GM12878 (cell line): ENCODE results near the gene OR1J2. TPM values are rescaled to one million over a fixed set of nuclear protein-coding genes. Genes with fewer than 3 reads are reported as not detected.

ENCODE experiments used
- ATAC-seq: fragments of 200-7000 bp; cut with Tn5 transposase; 3 replicates; pipeline ENCODE4 v1.9.1; 2020; ENCODE audit warnings: mild to moderate bottlenecking, moderate library complexity
- BruUV-seq: library from RNA; stranded (reverse); fragments of 400-500 nt; replicated peaks from 2 replicates; lab custom pipeline; 2021; lab: Mats Ljungman, UMichigan
- CTCF ChIA-PET: fragments of 300-600 bp; sonication (Branson Sonifier 250); formaldehyde crosslinking; extraction: SDS; loops from one replicate; lab custom pipeline; 2021; ENCODE audit warnings: inconsistent platforms; lab: Yijun Ruan, JAX
- POLR2A ChIA-PET: fragments of 350-600 bp; formaldehyde crosslinking; extraction: SDS; loops from one replicate; lab custom pipeline; 2021; ENCODE audit warnings: inconsistent platforms; lab: Charles Lee
- RAD21 ChIA-PET: fragments of 300-600 bp; sonication (Branson Sonifier 250); formaldehyde crosslinking; loops from one replicate; lab custom pipeline; 2023; ENCODE audit warnings: antibody characterized with exemption; ENCODE audit not compliant: unreplicated experiment; lab: Charles Lee
- SMC1A ChIA-PET: fragments of 300-600 bp; sonication (Branson Sonifier 250); formaldehyde crosslinking; loops from one replicate; lab custom pipeline; 2023; ENCODE audit not compliant: unreplicated experiment, uncharacterized antibody; lab: Charles Lee
- DNase-seq: peaks from one replicate; pipeline ENCODE4 v3.0.0-alpha.2; 2011; ENCODE audit warnings: low read depth, low spot score
- FAIRE-seq: peaks from 3 replicates; lab custom pipeline; 2011; peaks lifted over from hg19 to GRCh38; lab: Jason Lieb, UNC
- H2AFZ ChIP-seq: 2 replicates; pipeline ENCODE4 v1.6.0; 2011; ENCODE audit warnings: low read depth, low read length, control low read depth; ENCODE audit not compliant: control insufficient read depth
- H3K27ac ChIP-seq: 2 replicates; pipeline ENCODE4 v1.5.1; 2011; ENCODE audit warnings: control low read depth; ENCODE audit not compliant: control insufficient read depth, insufficient read depth
- H3K27me3 ChIP-seq, 2 experiments: replicated peaks in 1 of 2; 2 replicates each; pipeline versions ENCODE4 v1.6.0 to v1.6.1; 2011; ENCODE audit warnings: low read length in 1 of 2; ENCODE audit not compliant: control insufficient read depth in 2 of 2, insufficient read depth in 2 of 2
- H3K36me3 ChIP-seq, 2 experiments: 2 replicates each; pipeline ENCODE4 v1.5.1; 2011; ENCODE audit warnings: low read length in 1 of 2; ENCODE audit not compliant: control insufficient read depth in 2 of 2, insufficient read depth in 2 of 2
- H3K4me1 ChIP-seq: 2 replicates; pipeline ENCODE4 v1.6.1; 2011; ENCODE audit warnings: mild to moderate bottlenecking, low read length, moderate library complexity, mixed read lengths; ENCODE audit not compliant: control insufficient read depth, insufficient read depth
- H3K4me2 ChIP-seq: 2 replicates; pipeline ENCODE4 v1.6.0; 2011; ENCODE audit warnings: control low read depth; ENCODE audit not compliant: control insufficient read depth, insufficient read depth
- H3K4me3 ChIP-seq: fragments of 200-600 bp; sonication (generic); 2 replicates; pipeline ENCODE4 v1.5.1; 2016
- H3K79me2 ChIP-seq: 2 replicates; pipeline ENCODE4 v1.6.0; 2011; ENCODE audit warnings: low read length; ENCODE audit not compliant: control insufficient read depth, insufficient read depth
- H3K9ac ChIP-seq: 2 replicates; pipeline ENCODE4 v1.8.0; 2011; ENCODE audit warnings: low read length, control low read depth, mixed read lengths; ENCODE audit not compliant: control insufficient read depth, insufficient read depth
- H3K9me3 ChIP-seq: replicated peaks from 3 replicates; pipeline ENCODE4 v1.5.1; 2011; ENCODE audit warnings: mild to moderate bottlenecking, low read length; ENCODE audit not compliant: control insufficient read depth, insufficient read depth
- H4K20me1 ChIP-seq: 2 replicates; pipeline ENCODE4 v1.6.0; 2011; ENCODE audit not compliant: control insufficient read depth, insufficient read depth
- CEBPB ChIP-seq, 2 experiments: fragments of 150-350 bp in 1 of 2; IDR thresholded peaks; 2 replicates each; pipeline ENCODE4 v1.6.1; 2012 to 2014; ENCODE audit warnings: low read depth in 2 of 2, low read length in 2 of 2, borderline replicate concordance in 1 of 2, inconsistent platforms in 1 of 2
- CHD4 ChIP-seq: fragments of 200-600 bp; sonication (generic); IDR thresholded peaks from 2 replicates; pipeline ENCODE4 v1.6.1; 2016; ENCODE audit warnings: mild to moderate bottlenecking
- EZH2 ChIP-seq: IDR thresholded peaks from 2 replicates; pipeline ENCODE4 v1.6.1; 2012; ENCODE audit warnings: low read depth, mild to moderate bottlenecking, control low read depth, inconsistent platforms, low read length, borderline replicate concordance; ENCODE audit not compliant: control insufficient read depth
- MXI1 ChIP-seq: fragments of 150-350 bp; IDR thresholded peaks from 2 replicates; pipeline ENCODE4 v1.6.1; 2011; ENCODE audit warnings: low read depth, mild to moderate bottlenecking, inconsistent platforms, low read length, improper control_type of control experiment
- NFXL1 ChIP-seq: fragments of 450-650 bp; IDR thresholded peaks from 2 replicates; pipeline ENCODE4 v1.6.1; 2017; ENCODE audit warnings: antibody characterized with exemption, mild to moderate bottlenecking, borderline replicate concordance
- RAD21 ChIP-seq: IDR thresholded peaks from 2 replicates; pipeline ENCODE4 v1.6.1; 2011; ENCODE audit warnings: mild to moderate bottlenecking, low read depth, low read length, moderate library complexity; ENCODE audit not compliant: insufficient read depth
- RB1 ChIP-seq: fragments of 450-650 bp; formaldehyde crosslinking; IDR thresholded peaks from 2 replicates; pipeline ENCODE4 v1.6.1; 2017; ENCODE audit warnings: mild to moderate bottlenecking, borderline replicate concordance
- SREBF1 ChIP-seq: IDR thresholded peaks from 2 replicates; pipeline ENCODE4 v1.6.1; 2012; ENCODE audit warnings: mild to moderate bottlenecking, low read length
- SUZ12 ChIP-seq: fragments of 200-600 bp; sonication (generic); IDR thresholded peaks from one replicate; pipeline ENCODE4 v1.6.1; 2018; ENCODE audit warnings: antibody characterized with exemption, mild to moderate bottlenecking; ENCODE audit not compliant: unreplicated experiment
- TAF1 ChIP-seq: IDR thresholded peaks from 2 replicates; pipeline ENCODE4 v1.6.1; 2011; ENCODE audit warnings: mild to moderate bottlenecking, low read depth, low read length, borderline replicate concordance
- TCF7 ChIP-seq: IDR thresholded peaks from 2 replicates; pipeline ENCODE4 v1.6.1; 2014; ENCODE audit warnings: antibody characterized with exemption, borderline replicate concordance
- WGBS: methylation state at CpG from one replicate; pipeline ENCODE4 v1.1.6; 2016; ENCODE audit warnings: low lambda C conversion rate; ENCODE audit not compliant: insufficient replicate concordance, insufficient coverage; ENCODE audit errors: missing lambda C conversion rate; 5-methylcytosine and 5-hydroxymethylcytosine counted together
- in situ Hi-C: fragments of 300-500 bp; cut with MboI; formaldehyde crosslinking; loops from 9 replicates; pipeline ENCODE4 v1.14.3; 2018; ENCODE audit warnings: mixed read lengths
- intact Hi-C: fragments of 100-400 bp; cut with micrococcal nuclease; formaldehyde crosslinking; loops from one replicate; pipeline ENCODE4 v1.14.2; 2022; ENCODE audit not compliant: unreplicated experiment
- polyA plus RNA-seq, 11 experiments: library from polyadenylated mRNA; depleted of rRNA in 4 of 11; unstranded in 6 of 11; stranded (reverse) in 5 of 11; fragments of >200 nt; fragmentation: Nextera tagmentation in 4 of 11; fragmentation: Illumina TruSeq in 1 of 11; extraction: Ambion mirVana in 4 of 11; extraction: Trizol in 1 of 11; gene quantifications; 1 replicate in 1 of 11; 2 replicates in 10 of 11; pipeline versions ENCODE4 v1.2.1 to v1.2.3, GENCODE V29; 2011 to 2016; ENCODE audit warnings: inconsistent platforms in 2 of 11, missing spikeins in 2 of 11, low read depth in 1 of 11
- total RNA-seq, 4 experiments: library from RNA; depleted of rRNA in 3 of 4; stranded (reverse); fragments of >200 nt in 3 of 4; fragmentation: Illumina TruSeq in 1 of 4; extraction: Trizol in 1 of 4; gene quantifications; 2 replicates each; pipeline versions ENCODE4 v1.2.1 to v1.2.3, GENCODE V29; 2013 to 2021
- TF ChIP-seq, protein P1 (sequence below): fragments of 450-650 bp; IDR thresholded peaks from 2 replicates; pipeline ENCODE4 v1.6.1; 2016; ENCODE audit warnings: mild to moderate bottlenecking
- TF ChIP-seq, protein P2 (sequence below): IDR thresholded peaks from 2 replicates; pipeline ENCODE4 v1.6.1; 2012; ENCODE audit warnings: low read depth, low read length, improper control_type of control experiment
- TF ChIP-seq, protein P3 (sequence below): fragments of 450-650 bp; IDR thresholded peaks from 2 replicates; pipeline ENCODE4 v1.6.1; 2018; ENCODE audit warnings: borderline replicate concordance, mild to moderate bottlenecking; ENCODE audit not compliant: partially characterized antibody

The OR1J2 gene
- total and polyA plus RNA-seq, 10 of the 15 experiments (the other 5 are each of a cell fraction or from before 2014, with no cell fraction given): 0.07 TPM; not detected in 9

DNA sequence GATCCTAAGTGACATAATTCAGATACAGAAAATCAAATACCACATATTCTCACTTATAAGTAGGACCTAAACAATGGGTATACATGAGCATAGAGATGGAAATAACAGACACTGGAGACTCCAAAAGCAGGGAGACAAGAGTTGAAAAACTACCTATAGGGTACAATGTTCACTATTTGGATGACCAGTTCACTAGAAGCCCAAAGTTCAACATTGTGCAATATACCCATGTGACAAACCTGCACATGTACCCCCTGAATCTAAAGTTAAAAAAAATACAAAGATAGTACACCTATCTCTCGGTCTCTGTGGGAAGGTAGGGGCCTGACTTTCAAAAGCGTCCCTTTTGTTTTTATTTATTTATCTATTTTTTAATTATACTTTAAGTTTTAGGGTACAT, 28.2 kb downstream of the OR1J2 start:
- H3K9me3 ChIP-seq: no peaks in the 10 kb centered on the region
- no TSS peak for BruUV-seq
- H3K27me3 ChIP-seq: no peaks in the 10 kb centered on the region
- TF ChIP-seq, protein P1, sequence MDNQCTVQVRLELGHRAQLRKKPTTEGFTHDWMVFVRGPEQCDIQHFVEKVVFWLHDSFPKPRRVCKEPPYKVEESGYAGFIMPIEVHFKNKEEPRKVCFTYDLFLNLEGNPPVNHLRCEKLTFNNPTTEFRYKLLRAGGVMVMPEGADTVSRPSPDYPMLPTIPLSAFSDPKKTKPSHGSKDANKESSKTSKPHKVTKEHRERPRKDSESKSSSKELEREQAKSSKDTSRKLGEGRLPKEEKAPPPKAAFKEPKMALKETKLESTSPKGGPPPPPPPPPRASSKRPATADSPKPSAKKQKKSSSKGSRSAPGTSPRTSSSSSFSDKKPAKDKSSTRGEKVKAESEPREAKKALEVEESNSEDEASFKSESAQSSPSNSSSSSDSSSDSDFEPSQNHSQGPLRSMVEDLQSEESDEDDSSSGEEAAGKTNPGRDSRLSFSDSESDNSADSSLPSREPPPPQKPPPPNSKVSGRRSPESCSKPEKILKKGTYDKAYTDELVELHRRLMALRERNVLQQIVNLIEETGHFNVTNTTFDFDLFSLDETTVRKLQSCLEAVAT: no peak
- TF ChIP-seq CHD4 (no peak), TCF7 (no peak)
- no peaks in the 10 kb centered on the region for H3K36me3 ChIP-seq
- no peaks in the 10 kb centered on the region for H3K4me1 ChIP-seq
- in situ Hi-C loops: no loop called here
- ChIA-PET RAD21 (no interaction called here), CTCF (no interaction called here), POLR2A (no interaction called here), SMC1A (no interaction called here)
- no peak overlapping the region for H3K27ac ChIP-seq
- no peak overlapping the region for H2AFZ ChIP-seq
- H3K4me3 ChIP-seq: no peak overlapping the region
- ATAC-seq (no peak), DNase-seq (no peak), FAIRE-seq (no peak)
- H4K20me1 ChIP-seq: no peaks in the 10 kb centered on the region
- no peak overlapping the region for H3K4me2 ChIP-seq
- no peaks in the 10 kb centered on the region for H3K79me2 ChIP-seq
- intact Hi-C loops: no loop called here
- 48% methylated on average over 2 of the region's 2 CpGs for WGBS
- H3K9ac ChIP-seq: no peak overlapping the region

DNA sequence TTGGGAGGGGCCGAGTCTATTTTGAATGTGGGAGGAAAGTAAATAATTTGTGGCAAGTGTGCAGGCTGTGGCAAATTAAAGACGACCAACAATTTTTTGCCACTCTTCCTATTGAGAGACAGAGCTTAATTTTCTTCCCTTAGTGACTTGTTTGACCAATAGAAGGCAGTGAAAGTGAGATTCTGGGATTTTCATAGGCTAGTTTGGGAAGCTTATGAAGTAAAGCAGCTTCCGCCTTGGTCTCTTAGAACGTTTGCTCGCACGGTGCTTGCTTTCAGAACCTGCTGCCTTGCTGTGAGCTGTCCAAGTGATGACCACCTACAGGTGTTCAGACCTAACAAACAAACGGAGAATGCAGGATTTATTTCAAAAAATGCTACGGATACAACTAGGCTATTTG, 35.6 kb downstream of the OR1J2 start:
- Histone ChIP-seq H4K20me1 (no peaks in the 10 kb centered on the region), H3K79me2 (no peaks in the 10 kb centered on the region), H3K4me3 (no peak overlapping the region), H3K9me3 (no peaks in the 10 kb centered on the region), H3K4me1 (no peaks in the 10 kb centered on the region), H3K4me2 (no peak overlapping the region), H3K27ac (no peak overlapping the region), H2AFZ (no peak overlapping the region), H3K36me3 (no peaks in the 10 kb centered on the region), H3K9ac (no peak overlapping the region), H3K27me3 (no peaks in the 10 kb centered on the region)
- ATAC-seq (no peak), FAIRE-seq (no peak), DNase-seq (no peak)
- intact Hi-C loops: no loop called here
- ChIA-PET CTCF (no interaction called here), SMC1A (no interaction called here), POLR2A (no interaction called here), RAD21 (no interaction called here)
- no TSS peak for BruUV-seq
- 65% methylated on average over 8 of the region's 8 CpGs for WGBS
- TF ChIP-seq TAF1 (no peak), RB1 (no peak), EZH2 (no peak), RAD21 (no peak), SREBF1 (no peak), NFXL1 (no peak), MXI1 (no peak), CEBPB (IDR thresholded peaks at IDR 0.05; ENCODE audit: borderline replicate concordance in 1 of 2, low read depth in 2 of 2, low read length in 2 of 2) (no peak), SUZ12 (no peak)
- TF ChIP-seq, protein P2, sequence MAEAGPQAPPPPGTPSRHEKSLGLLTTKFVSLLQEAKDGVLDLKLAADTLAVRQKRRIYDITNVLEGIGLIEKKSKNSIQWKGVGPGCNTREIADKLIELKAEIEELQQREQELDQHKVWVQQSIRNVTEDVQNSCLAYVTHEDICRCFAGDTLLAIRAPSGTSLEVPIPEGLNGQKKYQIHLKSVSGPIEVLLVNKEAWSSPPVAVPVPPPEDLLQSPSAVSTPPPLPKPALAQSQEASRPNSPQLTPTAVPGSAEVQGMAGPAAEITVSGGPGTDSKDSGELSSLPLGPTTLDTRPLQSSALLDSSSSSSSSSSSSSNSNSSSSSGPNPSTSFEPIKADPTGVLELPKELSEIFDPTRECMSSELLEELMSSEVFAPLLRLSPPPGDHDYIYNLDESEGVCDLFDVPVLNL: no peak
- TF ChIP-seq, protein P3, sequence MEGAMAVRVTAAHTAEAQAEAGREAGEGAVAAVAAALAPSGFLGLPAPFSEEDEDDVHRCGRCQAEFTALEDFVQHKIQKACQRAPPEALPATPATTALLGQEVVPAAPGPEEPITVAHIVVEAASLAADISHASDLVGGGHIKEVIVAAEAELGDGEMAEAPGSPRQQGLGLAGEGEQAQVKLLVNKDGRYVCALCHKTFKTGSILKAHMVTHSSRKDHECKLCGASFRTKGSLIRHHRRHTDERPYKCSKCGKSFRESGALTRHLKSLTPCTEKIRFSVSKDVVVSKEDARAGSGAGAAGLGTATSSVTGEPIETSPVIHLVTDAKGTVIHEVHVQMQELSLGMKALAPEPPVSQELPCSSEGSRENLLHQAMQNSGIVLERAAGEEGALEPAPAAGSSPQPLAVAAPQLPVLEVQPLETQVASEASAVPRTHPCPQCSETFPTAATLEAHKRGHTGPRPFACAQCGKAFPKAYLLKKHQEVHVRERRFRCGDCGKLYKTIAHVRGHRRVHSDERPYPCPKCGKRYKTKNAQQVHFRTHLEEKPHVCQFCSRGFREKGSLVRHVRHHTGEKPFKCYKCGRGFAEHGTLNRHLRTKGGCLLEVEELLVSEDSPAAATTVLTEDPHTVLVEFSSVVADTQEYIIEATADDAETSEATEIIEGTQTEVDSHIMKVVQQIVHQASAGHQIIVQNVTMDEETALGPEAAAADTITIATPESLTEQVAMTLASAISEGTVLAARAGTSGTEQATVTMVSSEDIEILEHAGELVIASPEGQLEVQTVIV: no peak
- in situ Hi-C loops: no loop called here
